Immature natural killer cell (primary cell): ENCODE data around the gene ZFPM1. TPM values are rescaled to one million over a fixed set of nuclear protein-coding genes. Genes with fewer than 3 reads are reported as not detected.
"Not testable (repeated sequence)": the region's sequence is repeated elsewhere in the genome, so short reads cannot be mapped to it uniquely, and the experiment has no call there.

Experiments
- DNase-seq, 3 donors: peaks; one replicate each; pipeline ENCODE4 v3.0.0; 2022; ENCODE audit warnings: mixed read lengths in 1 of 3
- H3K27ac Mint-ChIP-seq, 6 donors: one replicate each; pipeline ENCODE4 v1.8.0; 2020; ENCODE audit warnings: mixed read lengths in 6 of 6, mild to moderate bottlenecking in 5 of 6, inconsistent platforms in 4 of 6, moderate library complexity in 3 of 6
- H3K27me3 Mint-ChIP-seq, 3 donors: one replicate each; pipeline ENCODE4 v1.8.0; 2020 to 2021; ENCODE audit warnings: low read depth in 3 of 3, mild to moderate bottlenecking in 3 of 3, mixed read lengths in 3 of 3, moderate library complexity in 3 of 3, inconsistent platforms in 1 of 3
- H3K36me3 Mint-ChIP-seq, 3 donors: one replicate each; pipeline ENCODE4 v1.8.0; 2020; ENCODE audit warnings: mixed read lengths in 3 of 3, inconsistent platforms in 2 of 3, mild to moderate bottlenecking in 2 of 3
- H3K4me1 Mint-ChIP-seq, 2 donors: one replicate each; pipeline ENCODE4 v1.8.0; 2020; ENCODE audit warnings: inconsistent platforms in 2 of 2, mild to moderate bottlenecking in 2 of 2, mixed read lengths in 2 of 2, moderate library complexity in 1 of 2
- H3K4me3 Mint-ChIP-seq, 5 donors: one replicate each; pipeline ENCODE4 v1.8.0; 2020; ENCODE audit warnings: mild to moderate bottlenecking in 5 of 5, mixed read lengths in 5 of 5, inconsistent platforms in 3 of 5, moderate library complexity in 3 of 5
- H3K9me3 Mint-ChIP-seq, 6 donors: one replicate each; pipeline ENCODE4 v1.8.0; 2020; ENCODE audit warnings: mild to moderate bottlenecking in 6 of 6, mixed read lengths in 6 of 6, inconsistent platforms in 4 of 6, moderate library complexity in 3 of 6
- polyA plus RNA-seq, 3 donors: library from polyadenylated mRNA; unstranded; fragments of 300-500 nt; fragmentation: Illumina TruSeq; gene quantifications; one replicate each; pipeline ENCODE4 v1.2.3, GENCODE V29; 2021

ZFPM1 gene
- polyA plus RNA-seq, result under 1 TPM in 2 of 3 donors, not detected in 1; 0.14 to 0.75 TPM

- Mint-ChIP-seq H3K27ac (peak within 1 kb of the TSS; percentile 69 to 99 (median 93)), H3K36me3 (no peaks in the 10 kb centered on the region), H3K4me3 (peak within 1 kb of the TSS; percentile 94 to 100 (median 95)), H3K27me3 (peaks cover 18 to 38% (median 19%) of the 10 kb centered on the region in 3 donors), H3K9me3 (no peaks in the 10 kb centered on the region), H3K4me1 (peaks cover 33 to 34% of the 10 kb centered on the region in 2 donors)
- DNase-seq, result no peak
Measured at GRCh38 chr16:88453217-88453531, at the start of gene ZFPM1. Gene ZFPM1, plus strand, starts transcription at chr16:88453280. Its CDS starts 359 bp downstream, at chr16:88453639.

- Mint-ChIP-seq H3K4me3 (no peak overlapping the region), H3K4me1 (peaks cover 10 to 12% of the 10 kb centered on the region in 2 donors), H3K9me3 (no peaks in the 10 kb centered on the region), H3K27ac (no peak overlapping the region), H3K36me3 (no peaks in the 10 kb centered on the region), H3K27me3 (peaks cover 1 to 8% (median 3%) of the 10 kb centered on the region in 3 donors)
- no peak for DNase-seq
Measured at GRCh38 chr16:88403794-88404581, 49.1 kb upstream of the ZFPM1 start.

GRCh38 chr16:88404769-88405168, 48.3 kb upstream of the ZFPM1 start:
- H3K27me3 Mint-ChIP-seq, result peaks cover 1 to 9% (median 3%) of the 10 kb centered on the region in 3 donors
- no peaks in the 10 kb centered on the region for H3K36me3 Mint-ChIP-seq
- peaks cover 6 to 8% of the 10 kb centered on the region in 2 donors for H3K4me1 Mint-ChIP-seq
- no peak overlapping the region for H3K27ac Mint-ChIP-seq
- no peak for DNase-seq
- H3K9me3 Mint-ChIP-seq, result no peaks in the 10 kb centered on the region
- no peak overlapping the region for H3K4me3 Mint-ChIP-seq

GRCh38 chr16:88405216-88406060, 47.6 kb upstream of the ZFPM1 start:
- Mint-ChIP-seq H3K9me3 (no peaks in the 10 kb centered on the region), H3K27ac (no peak overlapping the region), H3K27me3 (peaks cover 1 to 9% (median 3%) of the 10 kb centered on the region in 3 donors), H3K4me1 (peaks cover 6 to 8% of the 10 kb centered on the region in 2 donors), H3K36me3 (no peaks in the 10 kb centered on the region), H3K4me3 (no peak overlapping the region)
- DNase-seq, result no peak

- no peak for DNase-seq
- Mint-ChIP-seq H3K9me3 (no peaks in the 10 kb centered on the region), H3K4me3 (no peak overlapping the region), H3K27me3 (peaks cover 3 to 9% (median 3%) of the 10 kb centered on the region in 3 donors), H3K27ac (no peak overlapping the region), H3K36me3 (no peaks in the 10 kb centered on the region), H3K4me1 (peaks cover 6 to 8% of the 10 kb centered on the region in 2 donors)
Measured at GRCh38 chr16:88406096-88407041, 46.7 kb upstream of the ZFPM1 start.

GRCh38 chr16:88407042-88407420, 46.0 kb upstream of the ZFPM1 start:
- H3K27ac Mint-ChIP-seq, result no peak overlapping the region
- H3K27me3 Mint-ChIP-seq, result peaks cover 1 to 7% (median 2%) of the 10 kb centered on the region in 3 donors
- H3K36me3 Mint-ChIP-seq, result no peaks in the 10 kb centered on the region
- H3K9me3 Mint-ChIP-seq, result no peaks in the 10 kb centered on the region
- DNase-seq, result no peak
- H3K4me3 Mint-ChIP-seq, result no peak overlapping the region
- H3K4me1 Mint-ChIP-seq, result peaks cover 6 to 8% of the 10 kb centered on the region in 2 donors

GRCh38 chr16:88407807-88408206, 45.3 kb upstream of the ZFPM1 start:
- no peak for DNase-seq
- H3K27me3 Mint-ChIP-seq, result peaks cover 1 to 6% (median 2%) of the 10 kb centered on the region in 3 donors
- no peaks in the 10 kb centered on the region for H3K9me3 Mint-ChIP-seq
- H3K4me1 Mint-ChIP-seq, result peaks cover 6 to 8% of the 10 kb centered on the region in 2 donors
- H3K4me3 Mint-ChIP-seq, result peak overlapping the region in 1 of 5 donors; percentile 20
- H3K36me3 Mint-ChIP-seq, result no peaks in the 10 kb centered on the region
- H3K27ac Mint-ChIP-seq, result no peak overlapping the region

- Mint-ChIP-seq H3K27me3 (peaks cover 1 to 6% (median 2%) of the 10 kb centered on the region in 3 donors), H3K4me1 (peaks cover 6 to 8% of the 10 kb centered on the region in 2 donors), H3K36me3 (no peaks in the 10 kb centered on the region), H3K27ac (no peak overlapping the region), H3K4me3 (no peak overlapping the region), H3K9me3 (no peaks in the 10 kb centered on the region)
- DNase-seq, result no peak
Measured at GRCh38 chr16:88408561-88409142, 44.4 kb upstream of the ZFPM1 start.

GRCh38 chr16:88409296-88410065, 43.6 kb upstream of the ZFPM1 start:
- no peak for DNase-seq
- H3K4me1 Mint-ChIP-seq, result peaks cover 6 to 8% of the 10 kb centered on the region in 2 donors
- no peak overlapping the region for H3K4me3 Mint-ChIP-seq
- no peak overlapping the region for H3K27ac Mint-ChIP-seq
- H3K27me3 Mint-ChIP-seq, result peaks cover 1 to 3% (median 2%) of the 10 kb centered on the region in 3 donors
- H3K36me3 Mint-ChIP-seq, result no peaks in the 10 kb centered on the region
- H3K9me3 Mint-ChIP-seq, result no peaks in the 10 kb centered on the region

GRCh38 chr16:88410297-88410968, 42.6 kb upstream of the ZFPM1 start:
- H3K4me3 Mint-ChIP-seq, result not testable (repeated sequence)

GRCh38 chr16:88411951-88412576, 41.0 kb upstream of the ZFPM1 start:
- no peak overlapping the region for H3K4me3 Mint-ChIP-seq
- H3K27ac Mint-ChIP-seq, result no peak overlapping the region
- H3K36me3 Mint-ChIP-seq, result no peaks in the 10 kb centered on the region
- peaks cover 1 to 2% (median 2%) of the 10 kb centered on the region in 3 donors for H3K27me3 Mint-ChIP-seq
- no peaks in the 10 kb centered on the region for H3K9me3 Mint-ChIP-seq
- DNase-seq, result no peak
- H3K4me1 Mint-ChIP-seq, result peaks cover 6 to 8% of the 10 kb centered on the region in 2 donors

More at GRCh38 chr16:88410297-88410968, 42.6 kb upstream of the ZFPM1 start:
- not testable (repeated sequence) for H3K4me1 Mint-ChIP-seq, H3K27me3 Mint-ChIP-seq, H3K9me3 Mint-ChIP-seq, H3K27ac Mint-ChIP-seq, DNase-seq, H3K36me3 Mint-ChIP-seq

- no peak overlapping the region for H3K4me3 Mint-ChIP-seq
- H3K27me3 Mint-ChIP-seq, result peaks cover 1 to 2% (median 2%) of the 10 kb centered on the region in 3 donors
- no peak for DNase-seq
- H3K9me3 Mint-ChIP-seq, result no peaks in the 10 kb centered on the region
- no peak overlapping the region for H3K27ac Mint-ChIP-seq
- no peaks in the 10 kb centered on the region for H3K36me3 Mint-ChIP-seq
- H3K4me1 Mint-ChIP-seq, result peaks cover 4 to 5% of the 10 kb centered on the region in 2 donors
Measured at GRCh38 chr16:88412766-88413165, 40.3 kb upstream of the ZFPM1 start.
